A549 (cell line): ENCODE results near the gene ADAT1.

Experiments used
- BCL3 ChIP-seq: fragments of >200 bp; sonication (Bioruptor Twin); formaldehyde crosslinking; IDR thresholded peaks from 3 replicates; pipeline ENCODE4 v1.6.1; 2016
- CEBPB ChIP-seq, 2 experiments: fragments of >200 bp in 1 of 2; sonication (Bioruptor Twin) in 1 of 2; formaldehyde crosslinking in 1 of 2; IDR thresholded peaks; 2 replicates each; pipeline ENCODE4 v1.6.1; 2012 to 2016
- CTCF ChIP-seq: fragments of >200 bp; sonication (Bioruptor Twin); formaldehyde crosslinking; IDR thresholded peaks from 3 replicates; pipeline ENCODE4 v1.5.1; 2016
- EP300 ChIP-seq, 2 experiments: fragments of >200 bp; sonication (Bioruptor Twin); formaldehyde crosslinking; IDR thresholded peaks; 2 replicates in 1 of 2; 3 replicates in 1 of 2; pipeline ENCODE4 v1.6.1; 2016 to 2017
- MAX ChIP-seq: IDR thresholded peaks from 2 replicates; pipeline ENCODE4 v1.6.1; 2012
- NR3C1 ChIP-seq: fragments of >200 bp; sonication (Bioruptor Twin); formaldehyde crosslinking; IDR thresholded peaks from 3 replicates; pipeline ENCODE4 v1.6.1; 2017
- POLR2A ChIP-seq: IDR thresholded peaks from 2 replicates; pipeline ENCODE4 v1.6.1; 2012; ENCODE audit warnings: mild to moderate bottlenecking, low read length
- POLR2AphosphoS2 ChIP-seq: conservative IDR thresholded peaks from 2 replicates; pipeline ENCODE4 v1.6.1; 2012; ENCODE audit warnings: low read length, improper control_type of control experiment, inconsistent platforms
- RAD21 ChIP-seq, 2 experiments: fragments of >200 bp in 1 of 2; sonication (Bioruptor Twin) in 1 of 2; formaldehyde crosslinking in 1 of 2; IDR thresholded peaks in 1 of 2; conservative IDR thresholded peaks in 1 of 2; 2 replicates in 1 of 2; 3 replicates in 1 of 2; pipeline ENCODE4 v1.6.1; 2012 to 2018; ENCODE audit warnings: inconsistent platforms in 1 of 2
- RCOR1 ChIP-seq: fragments of 150-350 bp; IDR thresholded peaks from 2 replicates; pipeline ENCODE4 v1.6.1; 2014; ENCODE audit warnings: antibody characterized with exemption, low read length, low read depth
- RFX5 ChIP-seq: fragments of 450-650 bp; IDR thresholded peaks from 2 replicates; pipeline ENCODE4 v1.7.1; 2014; ENCODE audit warnings: antibody characterized with exemption, mild to moderate bottlenecking, moderate library complexity
- TP53 ChIP-seq: fragments of 250-450 bp; sonication (Bioruptor Pico); IDR thresholded peaks from 2 replicates; pipeline ENCODE4 v1.5.0; 2021; ENCODE audit warnings: mild to moderate bottlenecking, moderate library complexity

GRCh38 chr16:75606507-75606906, 16.6 kb downstream of the ADAT1 start:
- TF ChIP-seq NR3C1: no peak
- no peak for TF ChIP-seq POLR2AphosphoS2
- no peak for TF ChIP-seq EP300 (IDR thresholded peaks at IDR 0.05)
- no peak for TF ChIP-seq CTCF
- TF ChIP-seq CEBPB (IDR thresholded peaks at IDR 0.05): no peak
- no peak for TF ChIP-seq POLR2A
- no peak for TF ChIP-seq MAX
- no peak for TF ChIP-seq RFX5
- no peak for TF ChIP-seq RAD21 (conservative IDR thresholded peaks at IDR 0.05 in 1 of 2, IDR thresholded peaks at IDR 0.05 in 1 of 2)
- no peak for TF ChIP-seq RCOR1
- TF ChIP-seq TP53: no peak
- TF ChIP-seq BCL3: no peak
